HEK293 (cell line): ENCODE results near the gene CACNA2D3.

Experiments used
- CTCF ChIA-PET: fragments of 350-600 bp; formaldehyde crosslinking; extraction: SDS; loops from one replicate; lab custom pipeline; 2021; ENCODE audit warnings: antibody characterized with exemption; lab: Yijun Ruan, JAX
- POLR2A ChIA-PET: fragments of 300-600 bp; formaldehyde crosslinking; extraction: SDS; loops from one replicate; lab custom pipeline; 2020; ENCODE audit warnings: antibody characterized with exemption, inconsistent platforms; lab: Yijun Ruan, JAX
- H3K27ac ChIP-seq: fragments of 200-500 bp; sonication (Bioruptor generic); 2 replicates; pipeline ENCODE4 v1.5.1; 2014; ENCODE audit warnings: low read depth, low read length, control low read depth, inconsistent platforms; ENCODE audit errors: extremely low read depth
- H3K36me3 ChIP-seq, 2 experiments: fragments of 200-500 bp in 1 of 2; sonication (Bioruptor generic) in 1 of 2; 1 replicate in 1 of 2; 2 replicates in 1 of 2; pipeline ENCODE4 v1.5.1; 2014 to 2017; ENCODE audit warnings: inconsistent platforms in 2 of 2, low read length in 2 of 2; ENCODE audit not compliant: control insufficient read depth in 2 of 2, insufficient read depth in 1 of 2
- H3K4me1 ChIP-seq: fragments of 200-500 bp; sonication (Bioruptor generic); 2 replicates; pipeline ENCODE4 v1.5.1; 2014; ENCODE audit warnings: mild to moderate bottlenecking, low read length, inconsistent platforms; ENCODE audit not compliant: control insufficient read depth, insufficient read depth
- H3K4me3 ChIP-seq: 2 replicates; pipeline ENCODE4 v1.5.1; 2011; ENCODE audit warnings: low read depth, mild to moderate bottlenecking, control low read depth, low read length, moderate library complexity
- H3K9me3 ChIP-seq: fragments of 200-500 bp; sonication (Bioruptor generic); 2 replicates; pipeline ENCODE4 v1.5.1; 2014; ENCODE audit warnings: low read depth, low read length, inconsistent platforms; ENCODE audit not compliant: control insufficient read depth, insufficient read depth
- GLIS2 ChIP-seq: fragments of 450-650 bp; formaldehyde crosslinking; IDR thresholded peaks from 2 replicates; pipeline ENCODE4 v1.5.1; 2016; ENCODE audit warnings: missing biosample characterization, missing genetic modification characterization
- KLF17 ChIP-seq: fragments of 450-650 bp; formaldehyde crosslinking; IDR thresholded peaks from 2 replicates; pipeline ENCODE4 v1.5.1; 2016; ENCODE audit warnings: missing biosample characterization, missing genetic modification characterization
- KLF7 ChIP-seq: fragments of 450-650 bp; formaldehyde crosslinking; IDR thresholded peaks from 2 replicates; pipeline ENCODE4 v1.5.1; 2016; ENCODE audit warnings: missing biosample characterization, missing genetic modification characterization, borderline replicate concordance
- OSR2 ChIP-seq: fragments of 450-650 bp; formaldehyde crosslinking; IDR thresholded peaks from 2 replicates; pipeline ENCODE4 v1.5.1; 2016; ENCODE audit warnings: missing biosample characterization, missing genetic modification characterization
- PRDM1 ChIP-seq: fragments of 450-650 bp; formaldehyde crosslinking; IDR thresholded peaks from 2 replicates; pipeline ENCODE4; 2016; ENCODE audit warnings: missing biosample characterization, missing genetic modification characterization
- ZBTB17 ChIP-seq: fragments of 450-650 bp; formaldehyde crosslinking; IDR thresholded peaks from 2 replicates; pipeline ENCODE4 v1.5.1; 2016; ENCODE audit warnings: missing biosample characterization, missing genetic modification characterization
- ZBTB20 ChIP-seq: fragments of 450-650 bp; formaldehyde crosslinking; IDR thresholded peaks from 2 replicates; pipeline ENCODE4 v1.5.1; 2016; ENCODE audit warnings: missing biosample characterization, missing genetic modification characterization
- ZBTB48 ChIP-seq: fragments of 450-650 bp; formaldehyde crosslinking; IDR thresholded peaks from 2 replicates; pipeline ENCODE4 v1.5.1; 2016; ENCODE audit warnings: missing biosample characterization, missing genetic modification characterization
- ZNF10 ChIP-seq: fragments of 450-650 bp; formaldehyde crosslinking; IDR thresholded peaks from 2 replicates; pipeline ENCODE4 v1.5.1; 2017; ENCODE audit warnings: missing biosample characterization, missing genetic modification characterization
- ZNF148 ChIP-seq: fragments of 450-650 bp; formaldehyde crosslinking; IDR thresholded peaks from 2 replicates; pipeline ENCODE4 v1.5.0; 2017; ENCODE audit warnings: missing biosample characterization, missing genetic modification characterization, borderline replicate concordance
- ZNF2 ChIP-seq: fragments of 450-650 bp; formaldehyde crosslinking; IDR thresholded peaks from 2 replicates; pipeline ENCODE4 v1.5.1; 2016; ENCODE audit warnings: missing biosample characterization, missing genetic modification characterization
- ZNF23 ChIP-seq: fragments of 450-650 bp; formaldehyde crosslinking; IDR thresholded peaks from 2 replicates; pipeline ENCODE4 v1.5.1; 2016; ENCODE audit warnings: missing biosample characterization, missing genetic modification characterization, borderline replicate concordance
- ZNF266 ChIP-seq: fragments of 450-650 bp; formaldehyde crosslinking; IDR thresholded peaks from 2 replicates; pipeline ENCODE4 v1.5.1; 2016; ENCODE audit warnings: missing biosample characterization, missing genetic modification characterization, low read depth
- ZNF76 ChIP-seq: fragments of 450-650 bp; formaldehyde crosslinking; IDR thresholded peaks from 2 replicates; pipeline ENCODE4; 2016; ENCODE audit warnings: low read depth, missing biosample characterization, missing genetic modification characterization, borderline replicate concordance
- ZNF791 ChIP-seq: fragments of 450-650 bp; formaldehyde crosslinking; IDR thresholded peaks from 2 replicates; pipeline ENCODE4 v1.5.1; 2016; ENCODE audit warnings: missing biosample characterization, missing genetic modification characterization
- ZNF830 ChIP-seq: fragments of 450-650 bp; IDR thresholded peaks from 2 replicates; pipeline ENCODE4 v1.5.0; 2018; ENCODE audit warnings: missing biosample characterization, missing genetic modification characterization, low read depth, mild to moderate bottlenecking, moderate library complexity
- TF ChIP-seq, protein P1 (sequence below): fragments of 450-650 bp; formaldehyde crosslinking; conservative IDR thresholded peaks from 2 replicates; pipeline ENCODE4 v1.5.1; 2016; ENCODE audit warnings: low read depth, missing biosample characterization, missing genetic modification characterization
- TF ChIP-seq, protein P2 (sequence below): fragments of 450-650 bp; formaldehyde crosslinking; IDR thresholded peaks from 2 replicates; pipeline ENCODE4 v1.5.1; 2016; ENCODE audit warnings: missing biosample characterization, missing genetic modification characterization
- TF ChIP-seq, protein P3 (sequence below): fragments of 450-650 bp; formaldehyde crosslinking; IDR thresholded peaks from 2 replicates; pipeline ENCODE4 v1.5.1; 2017; ENCODE audit warnings: missing biosample characterization, missing genetic modification characterization

CACNA2D3 gene

GRCh38 chr3:54127499-54128056 is 5.2 kb downstream of the CACNA2D3 start (continued):
- TF ChIP-seq ZNF23, result no peak
- peak; percentile 58 for TF ChIP-seq PRDM1 (tag by site-specific recombination)
- peak; percentile 47; the same call in 1 of the 2 replicates for TF ChIP-seq OSR2 (tag by site-specific recombination)
- no peak for TF ChIP-seq ZBTB17 (tag by site-specific recombination)

GRCh38 chr3:54131026-54131605 is 8.8 kb downstream of the CACNA2D3 start:
- TF ChIP-seq ZNF791 (tag by site-specific recombination), result no peak
- TF ChIP-seq KLF7 (tag by site-specific recombination), result no peak
- no peak for TF ChIP-seq ZNF2
- TF ChIP-seq, protein P1, sequence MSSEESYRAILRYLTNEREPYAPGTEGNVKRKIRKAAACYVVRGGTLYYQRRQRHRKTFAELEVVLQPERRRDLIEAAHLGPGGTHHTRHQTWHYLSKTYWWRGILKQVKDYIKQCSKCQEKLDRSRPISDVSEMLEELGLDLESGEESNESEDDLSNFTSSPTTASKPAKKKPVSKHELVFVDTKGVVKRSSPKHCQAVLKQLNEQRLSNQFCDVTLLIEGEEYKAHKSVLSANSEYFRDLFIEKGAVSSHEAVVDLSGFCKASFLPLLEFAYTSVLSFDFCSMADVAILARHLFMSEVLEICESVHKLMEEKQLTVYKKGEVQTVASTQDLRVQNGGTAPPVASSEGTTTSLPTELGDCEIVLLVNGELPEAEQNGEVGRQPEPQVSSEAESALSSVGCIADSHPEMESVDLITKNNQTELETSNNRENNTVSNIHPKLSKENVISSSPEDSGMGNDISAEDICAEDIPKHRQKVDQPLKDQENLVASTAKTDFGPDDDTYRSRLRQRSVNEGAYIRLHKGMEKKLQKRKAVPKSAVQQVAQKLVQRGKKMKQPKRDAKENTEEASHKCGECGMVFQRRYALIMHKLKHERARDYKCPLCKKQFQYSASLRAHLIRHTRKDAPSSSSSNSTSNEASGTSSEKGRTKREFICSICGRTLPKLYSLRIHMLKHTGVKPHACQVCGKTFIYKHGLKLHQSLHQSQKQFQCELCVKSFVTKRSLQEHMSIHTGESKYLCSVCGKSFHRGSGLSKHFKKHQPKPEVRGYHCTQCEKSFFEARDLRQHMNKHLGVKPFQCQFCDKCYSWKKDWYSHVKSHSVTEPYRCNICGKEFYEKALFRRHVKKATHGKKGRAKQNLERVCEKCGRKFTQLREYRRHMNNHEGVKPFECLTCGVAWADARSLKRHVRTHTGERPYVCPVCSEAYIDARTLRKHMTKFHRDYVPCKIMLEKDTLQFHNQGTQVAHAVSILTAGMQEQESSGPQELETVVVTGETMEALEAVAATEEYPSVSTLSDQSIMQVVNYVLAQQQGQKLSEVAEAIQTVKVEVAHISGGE, result no peak
- no peak for TF ChIP-seq ZNF830
- TF ChIP-seq ZNF76 (tag by site-specific recombination), result no peak
- TF ChIP-seq GLIS2 (tag by site-specific recombination), result no peak
- no peak for TF ChIP-seq ZNF10 (tag by site-specific recombination)
- TF ChIP-seq, protein P2, sequence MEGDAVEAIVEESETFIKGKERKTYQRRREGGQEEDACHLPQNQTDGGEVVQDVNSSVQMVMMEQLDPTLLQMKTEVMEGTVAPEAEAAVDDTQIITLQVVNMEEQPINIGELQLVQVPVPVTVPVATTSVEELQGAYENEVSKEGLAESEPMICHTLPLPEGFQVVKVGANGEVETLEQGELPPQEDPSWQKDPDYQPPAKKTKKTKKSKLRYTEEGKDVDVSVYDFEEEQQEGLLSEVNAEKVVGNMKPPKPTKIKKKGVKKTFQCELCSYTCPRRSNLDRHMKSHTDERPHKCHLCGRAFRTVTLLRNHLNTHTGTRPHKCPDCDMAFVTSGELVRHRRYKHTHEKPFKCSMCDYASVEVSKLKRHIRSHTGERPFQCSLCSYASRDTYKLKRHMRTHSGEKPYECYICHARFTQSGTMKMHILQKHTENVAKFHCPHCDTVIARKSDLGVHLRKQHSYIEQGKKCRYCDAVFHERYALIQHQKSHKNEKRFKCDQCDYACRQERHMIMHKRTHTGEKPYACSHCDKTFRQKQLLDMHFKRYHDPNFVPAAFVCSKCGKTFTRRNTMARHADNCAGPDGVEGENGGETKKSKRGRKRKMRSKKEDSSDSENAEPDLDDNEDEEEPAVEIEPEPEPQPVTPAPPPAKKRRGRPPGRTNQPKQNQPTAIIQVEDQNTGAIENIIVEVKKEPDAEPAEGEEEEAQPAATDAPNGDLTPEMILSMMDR, result no peak
- TF ChIP-seq ZNF148 (tag by site-specific recombination), result no peak
- no peak for TF ChIP-seq KLF17 (tag by site-specific recombination)
- TF ChIP-seq ZBTB20, result no peak
- TF ChIP-seq ZNF266 (tag by site-specific recombination), result no peak
- no peak for TF ChIP-seq ZBTB48 (tag by site-specific recombination)
- TF ChIP-seq, protein P3, sequence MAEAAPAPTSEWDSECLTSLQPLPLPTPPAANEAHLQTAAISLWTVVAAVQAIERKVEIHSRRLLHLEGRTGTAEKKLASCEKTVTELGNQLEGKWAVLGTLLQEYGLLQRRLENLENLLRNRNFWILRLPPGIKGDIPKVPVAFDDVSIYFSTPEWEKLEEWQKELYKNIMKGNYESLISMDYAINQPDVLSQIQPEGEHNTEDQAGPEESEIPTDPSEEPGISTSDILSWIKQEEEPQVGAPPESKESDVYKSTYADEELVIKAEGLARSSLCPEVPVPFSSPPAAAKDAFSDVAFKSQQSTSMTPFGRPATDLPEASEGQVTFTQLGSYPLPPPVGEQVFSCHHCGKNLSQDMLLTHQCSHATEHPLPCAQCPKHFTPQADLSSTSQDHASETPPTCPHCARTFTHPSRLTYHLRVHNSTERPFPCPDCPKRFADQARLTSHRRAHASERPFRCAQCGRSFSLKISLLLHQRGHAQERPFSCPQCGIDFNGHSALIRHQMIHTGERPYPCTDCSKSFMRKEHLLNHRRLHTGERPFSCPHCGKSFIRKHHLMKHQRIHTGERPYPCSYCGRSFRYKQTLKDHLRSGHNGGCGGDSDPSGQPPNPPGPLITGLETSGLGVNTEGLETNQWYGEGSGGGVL (tag by site-specific recombination), result no peak
- no peak for TF ChIP-seq ZBTB17 (tag by site-specific recombination)
- no peak overlapping the region for H3K4me3 ChIP-seq
- H3K4me1 ChIP-seq, result 0 out of 2 replicates have a peak, but pooled peaks cover 6% of the 10 kb centered on the region
- CTCF ChIA-PET, result no interaction called here
- H3K9me3 ChIP-seq, result no peaks in the 10 kb centered on the region
- no peaks in the 10 kb centered on the region for H3K36me3 ChIP-seq
- POLR2A ChIA-PET, result interaction anchor here (0.7 kb wide), 1 partner anchor 160 kb away, joined by 3 read pairs; no protein-coding TSS in a partner anchor
- no peak overlapping the region for H3K27ac ChIP-seq
